Stimulated activated CD4-positive, alpha-beta T cell treated with anti-CD3 and anti-CD28 coated beads, Interleukin-4, amount 100 ng/mL, for 1 hour (primary cell): ENCODE data around the gene GALNT18.
A peak's percentile ranks its signal among the peaks of the same experiment; 100 is the strongest.

Source experiments
- DNase-seq: peaks from one replicate; pipeline ENCODE4 v3.0.0-alpha.2; 2020

GALNT18 gene

GRCh38 chr11:11292839-11293238, 329.0 kb downstream of the GALNT18 start:
- no peak for DNase-seq

DNA sequence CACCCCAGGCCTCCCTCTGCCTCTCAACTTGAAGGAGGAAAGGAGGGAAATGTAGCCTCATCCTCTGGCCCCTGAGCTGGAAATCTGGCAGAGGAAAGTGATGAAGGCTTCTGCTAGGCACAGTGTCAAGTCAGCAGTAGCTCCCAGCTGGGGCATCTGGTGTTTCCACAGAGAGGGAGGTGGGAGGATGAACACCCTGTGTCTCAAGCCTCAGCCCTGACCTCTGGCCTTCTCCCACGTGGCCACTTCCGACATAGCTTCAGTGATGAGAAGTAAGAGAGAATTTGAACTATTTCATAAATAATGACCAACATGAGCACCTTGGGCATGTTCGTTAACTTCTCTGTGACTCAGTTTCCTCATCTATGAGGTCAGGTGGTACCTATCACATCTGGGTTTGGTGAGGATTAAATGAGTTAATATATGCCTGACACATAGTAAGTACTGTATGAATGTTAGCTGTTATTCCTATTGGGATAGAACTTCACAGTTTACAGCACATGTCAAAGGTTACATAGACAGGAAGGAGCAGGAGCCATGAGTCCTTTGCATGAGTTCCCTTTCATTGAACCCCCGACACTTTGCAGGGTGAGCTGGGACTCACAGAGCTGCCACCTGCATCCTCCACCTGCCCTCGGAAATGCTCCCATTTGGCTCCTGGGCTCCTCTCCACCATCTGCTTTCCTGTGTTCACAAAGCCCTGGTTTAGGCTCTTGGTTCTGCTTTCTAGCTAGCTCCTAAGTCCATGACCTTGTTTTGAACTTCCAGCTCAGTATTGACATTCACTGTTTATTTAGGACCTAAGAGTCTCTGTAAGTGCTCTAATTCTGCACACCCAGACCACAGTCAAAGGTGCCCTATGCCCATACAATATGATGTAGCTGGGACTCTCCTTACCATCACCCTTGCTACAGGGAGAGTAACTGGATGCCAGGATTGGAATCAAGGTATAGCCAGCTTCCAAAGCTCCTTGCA, 330.5 kb downstream of the GALNT18 start:
- DNase-seq, result no peak

DNA sequence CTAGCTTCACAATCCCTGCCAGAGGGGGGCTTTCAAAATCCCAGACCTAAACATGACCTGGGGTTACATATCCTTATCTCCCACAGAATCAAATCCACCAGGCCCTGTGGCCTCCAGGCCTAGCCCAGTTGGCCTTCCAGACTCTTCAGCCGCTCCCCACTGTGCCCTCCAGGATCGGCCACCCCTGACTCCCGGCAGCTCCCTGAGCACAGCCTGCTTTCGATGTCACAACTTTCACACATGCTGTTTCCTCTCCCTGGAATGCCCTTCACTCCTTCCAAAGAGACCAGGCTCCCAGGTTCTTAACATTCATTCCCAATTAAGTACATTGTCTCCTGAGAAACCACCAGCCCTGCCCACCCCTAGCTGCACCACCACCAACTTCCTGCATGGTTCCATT, 331.5 kb downstream of the GALNT18 start:
- no peak for DNase-seq

DNA sequence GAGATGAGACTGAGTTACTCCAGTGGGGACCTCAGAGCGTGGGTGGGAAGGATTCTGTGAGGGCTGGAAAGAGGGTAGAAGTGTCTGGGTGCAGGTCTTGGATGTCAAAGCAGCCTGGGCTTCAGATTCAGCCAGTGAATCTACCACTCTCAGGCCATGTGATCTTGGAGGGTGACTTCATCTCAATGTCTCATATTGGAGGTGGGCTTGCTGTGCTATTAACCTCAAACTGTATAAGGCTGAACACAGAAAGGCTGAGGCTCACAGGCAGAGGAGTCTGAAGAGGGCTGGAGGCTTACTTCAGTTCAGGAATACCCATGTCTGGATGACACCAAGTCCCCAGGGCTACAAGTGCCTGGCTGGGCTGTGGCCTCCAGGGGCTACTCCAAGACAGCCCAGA, 332.1 kb downstream of the GALNT18 start:
- DNase-seq, result no peak

GRCh38 chr11:11288972-11289616, 332.7 kb downstream of the GALNT18 start:
- DNase-seq, result no peak

DNA sequence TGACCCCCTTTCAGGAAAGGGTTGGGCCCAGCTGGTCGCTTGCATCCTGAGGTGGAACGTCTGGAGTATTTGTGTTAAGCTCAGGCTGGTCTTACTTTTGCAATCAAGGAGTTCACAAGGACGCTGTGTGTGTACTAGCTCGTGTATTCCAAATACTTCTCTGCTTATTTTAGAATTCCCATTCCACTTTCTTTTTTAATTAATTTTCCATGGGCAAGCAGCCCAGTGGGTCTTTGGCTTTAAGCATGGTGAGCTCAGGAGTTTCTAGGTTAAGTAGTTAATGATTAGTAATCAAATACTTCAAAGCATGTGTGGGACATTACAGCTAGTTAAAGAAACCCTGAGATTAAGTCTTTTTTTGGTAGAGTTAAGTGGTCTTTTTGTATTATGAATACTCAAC, 337.3 kb downstream of the GALNT18 start:
- no peak for DNase-seq

DNA sequence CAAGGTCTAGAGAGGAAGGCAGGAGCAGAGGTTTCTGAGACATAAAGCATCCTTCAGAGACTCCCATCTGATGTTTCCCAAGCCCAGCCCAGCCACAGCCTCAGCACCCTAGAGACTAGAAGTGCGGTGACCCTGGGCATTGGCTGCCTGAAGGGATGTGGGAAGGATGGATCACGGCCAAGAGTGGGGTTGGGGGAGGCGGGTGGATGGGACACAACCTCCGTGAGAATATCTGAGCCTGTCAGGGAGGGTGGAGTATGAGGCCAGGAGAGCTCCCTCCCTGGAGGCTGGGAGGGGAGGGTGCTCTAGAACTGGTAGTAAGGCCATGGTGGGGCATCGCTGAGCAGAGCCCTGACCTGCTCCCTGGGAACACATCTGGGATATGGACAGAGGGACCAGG, 340.2 kb downstream of the GALNT18 start:
- no peak for DNase-seq

- DNase-seq, result no peak
These were observed 341.0 kb downstream of the GALNT18 start for GRCh38 chr11:11280826-11281225.

DNA sequence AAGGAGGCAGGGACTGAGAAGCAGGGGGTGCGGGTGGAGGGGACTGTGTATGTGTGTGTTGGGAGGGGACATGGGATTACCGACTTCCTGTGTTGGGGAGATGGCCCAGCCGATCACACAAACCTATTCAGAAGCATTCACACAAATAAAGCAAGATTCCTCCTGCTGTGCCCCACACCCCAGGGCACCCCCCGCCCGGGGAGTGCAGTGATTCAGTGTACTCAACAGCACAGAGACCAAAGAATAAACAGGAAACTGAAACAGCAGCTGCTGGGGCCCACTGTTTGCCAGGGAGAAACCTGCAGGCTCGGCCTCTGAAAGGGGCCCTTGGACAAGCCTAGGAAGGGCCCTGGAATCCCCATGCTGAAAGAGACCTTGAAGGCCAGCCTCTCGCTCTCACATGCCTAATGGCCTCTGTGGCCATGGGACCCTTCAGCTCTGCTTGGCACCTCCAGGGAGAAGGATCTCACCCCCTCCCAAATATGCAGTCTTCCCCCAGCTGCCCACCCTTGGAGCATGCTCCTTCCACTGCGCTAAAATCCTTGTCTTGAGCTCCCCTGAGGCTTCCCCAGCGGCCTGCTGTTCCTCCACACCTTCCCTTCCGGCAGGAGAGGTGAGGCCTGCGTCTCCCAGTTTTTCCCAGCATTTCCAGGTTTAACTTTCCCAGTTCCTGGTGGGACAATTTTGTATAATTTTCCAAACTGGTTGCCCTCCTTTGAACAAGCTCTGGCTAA, 341.7 kb downstream of the GALNT18 start:
- no peak for DNase-seq

DNA sequence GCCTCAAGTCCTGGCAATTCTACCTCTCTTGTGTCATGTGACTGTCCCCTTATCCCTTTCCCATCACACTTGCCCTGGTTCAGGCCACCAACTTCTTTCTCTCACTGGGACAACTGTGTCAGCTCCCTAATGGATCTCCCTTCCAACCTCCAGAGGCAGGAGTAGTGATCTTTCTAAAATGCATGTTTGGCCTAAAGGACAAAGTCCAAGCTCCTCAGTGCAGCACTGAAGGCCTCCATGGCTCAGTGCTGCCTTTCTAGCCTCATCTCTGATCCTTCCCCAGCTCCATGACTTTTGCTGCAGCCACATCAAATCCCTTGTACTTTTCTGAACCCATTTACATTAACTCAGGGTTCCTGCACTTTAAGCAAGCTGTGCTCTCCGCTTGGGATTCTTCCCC, 349.6 kb downstream of the GALNT18 start:
- DNase-seq, result no peak

GRCh38 chr11:11270236-11270775, 351.5 kb downstream of the GALNT18 start:
- DNase-seq, result no peak

DNA sequence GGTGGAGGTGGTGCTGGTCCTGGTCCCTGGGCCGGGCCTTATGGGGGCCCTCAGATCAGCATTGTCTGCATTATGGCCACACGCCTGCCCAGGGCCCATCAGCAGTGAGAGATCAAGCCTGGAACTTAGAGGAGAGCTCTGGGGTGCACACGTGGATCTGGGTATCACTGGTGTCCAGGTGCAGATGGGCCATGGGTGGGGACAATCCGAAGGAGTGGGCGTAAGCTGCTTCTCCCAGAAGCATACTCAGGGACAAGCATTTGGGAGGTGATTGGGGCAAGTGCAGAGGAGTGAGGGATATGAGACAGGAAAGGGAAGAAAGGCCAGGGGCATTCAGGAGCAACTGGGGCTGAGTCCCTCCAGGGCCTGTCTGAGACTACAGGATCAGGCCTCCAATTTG, 353.1 kb downstream of the GALNT18 start:
- DNase-seq, result no peak

- DNase-seq, result no peak
These were observed 353.7 kb downstream of the GALNT18 start for GRCh38 chr11:11268119-11268518.

- DNase-seq, result no peak
These were observed 354.5 kb downstream of the GALNT18 start for GRCh38 chr11:11267312-11267711.

GRCh38 chr11:11265994-11266606, 355.7 kb downstream of the GALNT18 start:
- peak; percentile 58 for DNase-seq

GRCh38 chr11:11265320-11265719, 356.5 kb downstream of the GALNT18 start:
- no peak for DNase-seq

DNA sequence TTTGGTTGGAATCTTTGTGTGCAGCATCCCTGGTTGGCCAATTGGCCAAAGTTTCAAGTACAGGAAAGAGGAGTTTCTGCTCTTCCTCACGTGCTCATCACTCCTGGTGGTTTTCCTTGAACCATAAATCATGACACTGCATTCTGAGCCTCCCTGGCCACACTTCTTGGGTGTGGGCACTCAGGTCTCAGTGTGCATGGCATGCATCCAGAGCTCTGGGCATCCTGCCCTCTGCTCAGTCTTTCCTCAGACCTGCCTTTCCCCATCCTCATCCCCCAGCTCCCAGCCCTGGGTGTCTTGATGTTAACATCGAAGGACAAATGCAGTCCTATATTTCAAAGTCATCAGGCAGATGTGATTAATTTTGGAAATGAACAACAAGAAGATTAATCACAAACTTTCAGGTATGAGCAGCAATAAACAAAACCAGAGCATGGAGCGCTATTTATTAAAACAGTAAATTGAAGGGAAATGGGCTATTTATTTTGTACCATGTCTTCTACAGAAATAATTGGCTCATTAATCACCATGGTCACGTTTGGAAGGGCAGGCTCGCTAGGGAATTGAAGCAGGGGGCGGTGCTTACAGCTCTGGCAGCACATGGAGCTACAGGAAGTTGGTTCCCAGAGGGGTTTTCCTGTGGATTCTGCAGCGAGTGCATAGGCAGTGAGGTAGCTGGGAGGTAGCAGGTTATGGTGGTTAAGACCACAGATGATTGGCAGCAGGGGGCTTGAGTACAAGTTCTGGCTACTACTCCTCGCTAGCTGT, 358.4 kb downstream of the GALNT18 start:
- no peak for DNase-seq

DNA sequence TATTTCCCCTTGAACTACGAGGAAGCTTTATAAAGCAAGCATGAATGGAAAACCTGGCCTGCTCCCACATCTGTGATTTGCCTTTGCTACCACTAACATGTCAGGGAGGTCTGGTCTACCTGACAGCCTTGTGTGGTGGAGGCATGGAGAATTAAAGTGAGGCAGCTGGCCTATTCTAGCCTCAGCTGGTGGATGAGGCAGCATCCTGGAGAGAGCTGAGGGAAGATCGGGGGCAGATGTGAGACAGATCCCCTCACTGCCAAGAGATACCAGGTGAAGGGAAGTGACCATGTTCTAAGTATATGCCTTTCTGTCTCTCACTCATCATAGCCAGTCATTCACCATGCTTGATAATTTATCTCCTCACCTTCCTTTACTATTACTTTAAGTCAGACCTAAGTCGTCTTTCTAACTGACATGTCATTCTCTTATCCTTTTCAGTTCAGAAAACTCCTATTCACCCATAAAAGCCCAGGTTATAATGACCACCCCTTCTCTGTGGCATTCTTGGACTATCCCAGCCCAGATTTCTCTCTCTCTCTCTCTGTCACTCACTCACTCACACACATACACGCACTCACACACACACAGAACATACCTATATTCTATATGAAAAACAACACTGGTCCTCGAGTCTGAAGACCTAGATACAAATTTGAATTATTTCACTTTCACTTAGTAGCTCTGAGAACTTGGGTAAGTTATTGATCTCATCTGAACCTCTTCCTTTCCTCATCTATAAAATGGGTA, 359.5 kb downstream of the GALNT18 start:
- no peak for DNase-seq

DNA sequence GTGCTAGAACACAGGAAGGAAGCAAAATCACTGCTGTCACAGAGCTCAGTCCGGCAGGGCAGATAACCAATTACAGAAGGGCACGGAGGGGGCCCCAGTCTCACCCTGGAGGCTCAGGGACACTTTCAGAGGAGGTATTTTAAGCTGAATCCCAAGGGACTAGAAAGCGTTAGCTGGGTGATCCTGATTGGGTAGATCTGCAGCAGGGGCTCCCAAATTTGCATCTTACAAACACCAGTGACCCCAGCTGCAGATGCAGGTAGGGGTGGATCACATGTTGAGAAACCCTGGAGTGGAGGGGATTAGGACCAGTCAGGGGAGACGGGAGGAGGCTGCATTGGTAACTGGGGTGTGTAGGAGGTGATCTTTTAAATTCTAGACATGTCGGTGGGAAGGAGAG, 360.2 kb downstream of the GALNT18 start:
- no peak for DNase-seq

DNA sequence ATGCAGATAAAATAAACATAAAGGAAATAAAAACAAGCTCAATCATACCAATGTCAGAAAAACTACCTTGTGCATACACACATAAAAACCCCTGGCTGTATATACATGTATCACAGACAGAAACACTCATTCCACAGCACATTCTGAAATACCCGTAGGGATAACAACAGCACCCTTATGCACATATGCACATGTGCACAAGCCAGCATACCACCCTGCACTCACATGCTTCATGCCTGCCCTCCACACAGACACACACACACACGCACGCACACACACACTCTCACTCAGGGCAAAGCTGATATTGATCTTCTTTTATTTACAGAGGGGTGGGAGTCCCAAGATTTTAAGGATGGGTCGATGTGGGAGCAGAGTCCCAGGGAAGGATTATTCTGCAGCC, 360.9 kb downstream of the GALNT18 start:
- no peak for DNase-seq

DNA sequence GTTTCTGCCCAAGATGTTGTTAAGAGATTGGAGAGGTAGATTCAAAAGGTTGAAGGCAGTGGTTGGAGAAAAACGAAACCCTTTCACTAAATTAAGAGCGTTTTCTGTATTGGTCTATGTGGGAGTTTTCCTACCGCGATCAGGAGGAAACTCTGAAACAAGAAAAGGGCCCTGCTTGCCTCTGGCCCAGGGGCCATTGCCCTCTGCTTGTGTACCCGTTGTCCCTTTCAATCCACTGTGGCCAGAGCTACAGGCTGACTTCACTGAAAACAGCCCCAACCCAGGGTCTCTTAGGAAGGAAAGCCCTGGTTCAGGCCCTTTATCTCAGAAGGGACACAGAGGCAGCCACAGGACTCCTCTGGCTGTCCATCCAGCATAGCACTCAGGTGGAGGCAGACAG, 367.8 kb downstream of the GALNT18 start:
- no peak for DNase-seq
